Activated T-cell treated with anti-CD3 and anti-CD28 coated beads for 1 hour (primary cell): Measurements from ENCODE around the gene USP38.
"Not testable (repeated sequence)": the region's sequence is repeated elsewhere in the genome, so short reads cannot be mapped to it uniquely, and the experiment has no call there.

Experiments used
- DNase-seq: peaks from one replicate; pipeline ENCODE4 v3.0.0-alpha.2; 2020; ENCODE audit warnings: low read depth

The USP38 gene

GRCh38 chr4:143262838-143263237 is 78.1 kb downstream of the USP38 start:
- DNase-seq, result no peak

GRCh38 chr4:143267690-143268089 is 83.0 kb downstream of the USP38 start:
- DNase-seq, result not testable (repeated sequence)

GRCh38 chr4:143270256-143270838 is 85.6 kb downstream of the USP38 start:
- DNase-seq, result no peak
